ENCODE measurements around the gene DVL2. TPM values are rescaled to one million over a fixed set of nuclear protein-coding genes. Genes with fewer than 3 reads are reported as not detected.

The DVL2 gene
- total and polyA plus RNA-seq, 2 of the 13 experiments (the other 11 are each of a cell fraction or from before 2014, with no cell fraction given) = 5.7 to 38.2 TPM

GRCh38 chr17:7280519-7281073 lies 46.3 kb upstream of the DVL2 start (continued):
- TF ChIP-seq ZFP41 (CRISPR knock-in tag; IDR thresholded peaks at IDR 0.05; ENCODE audit: borderline replicate concordance) (peak; percentile 35; the same call in 1 of the 2 replicates), WIZ (CRISPR knock-in tag; IDR thresholded peaks at IDR 0.05) (no peak), ELF4 (CRISPR knock-in tag; IDR thresholded peaks at IDR 0.05; ENCODE audit: borderline replicate concordance) (no peak), MIXL1 (CRISPR knock-in tag; IDR thresholded peaks at IDR 0.05) (no peak; the same call in 1 of the 2 replicates), SMARCC2 (IDR thresholded peaks at IDR 0.05) (no peak), SIX1 (CRISPR knock-in tag; IDR thresholded peaks at IDR 0.05; ENCODE audit: borderline replicate concordance) (no peak), SKI (IDR thresholded peaks at IDR 0.05; ENCODE audit: partially characterized antibody) (peak; percentile 71), ZNF766 (CRISPR knock-in tag; IDR thresholded peaks at IDR 0.05; ENCODE audit: borderline replicate concordance) (no peak), ZNF264 (CRISPR knock-in tag; IDR thresholded peaks at IDR 0.05) (no peak), FLYWCH1 (CRISPR knock-in tag; IDR thresholded peaks at IDR 0.05) (no peak), NFATC3 (CRISPR knock-in tag; IDR thresholded peaks at IDR 0.05) (peak; percentile 85; the same call in 1 of the 2 replicates), DBP (CRISPR knock-in tag; IDR thresholded peaks at IDR 0.05; ENCODE audit: not compliant biosample characterization) (no peak), ZKSCAN8 (CRISPR knock-in tag; IDR thresholded peaks at IDR 0.05; ENCODE audit: borderline replicate concordance) (no peak), ZNF572 (CRISPR knock-in tag; IDR thresholded peaks at IDR 0.05) (peak; percentile 77; the same call in 1 of the 2 replicates), NFRKB (IDR thresholded peaks at IDR 0.05) (no peak), TAF15 (IDR thresholded peaks at IDR 0.05; ENCODE audit: low read depth, low read length, poor library complexity, severe bottlenecking) (no peak), ZNF546 (CRISPR knock-in tag; conservative IDR thresholded peaks at IDR 0.05) (no peak; the same call in 1 of the 2 replicates), AFF4 (CRISPR knock-in tag; IDR thresholded peaks at IDR 0.05) (no peak), GABPA (IDR thresholded peaks at IDR 0.05; ENCODE audit: low read depth, low read length) (no peak), GABPA (CRISPR knock-in tag; IDR thresholded peaks at IDR 0.05; ENCODE audit: low read depth) (peak; percentile 43), CHD4 (IDR thresholded peaks at IDR 0.05; ENCODE audit: borderline replicate concordance, low read length) (no peak), TARDBP (CRISPR knock-in tag; IDR thresholded peaks at IDR 0.05) (0 out of 2 replicates have a peak, but pooled peaks have one; percentile 59), FOSL2 (CRISPR knock-in tag; IDR thresholded peaks at IDR 0.05) (peak; percentile 42), RXRB (CRISPR knock-in tag; IDR thresholded peaks at IDR 0.05; ENCODE audit: borderline replicate concordance) (peak; percentile 67; the same call in 1 of the 2 replicates), NR2C2 (CRISPR knock-in tag; IDR thresholded peaks at IDR 0.05; ENCODE audit: borderline replicate concordance) (no peak), GATAD1 (CRISPR knock-in tag; IDR thresholded peaks at IDR 0.05) (peak; percentile 61), MXD1 (CRISPR knock-in tag; IDR thresholded peaks at IDR 0.05) (no peak), RXRA (CRISPR knock-in tag; IDR thresholded peaks at IDR 0.05) (peak; percentile 58; the same call in 1 of the 2 replicates), SMARCE1 (IDR thresholded peaks at IDR 0.05; ENCODE audit: borderline replicate concordance) (no peak), EZH2 (conservative IDR thresholded peaks at IDR 0.05; ENCODE audit: low read depth, low read length) (no peak)

All from HepG2 (cell line).